GM12874 (cell line): Measurements from ENCODE around the gene FRY.

Experiments used
- TF ChIP-seq, protein P1 (sequence below): IDR thresholded peaks from 2 replicates; pipeline ENCODE4 v1.5.1; 2011; ENCODE audit warnings: low read depth, mild to moderate bottlenecking, control low read depth, low read length, moderate library complexity; ENCODE audit not compliant: insufficient read depth

FRY gene

DNA sequence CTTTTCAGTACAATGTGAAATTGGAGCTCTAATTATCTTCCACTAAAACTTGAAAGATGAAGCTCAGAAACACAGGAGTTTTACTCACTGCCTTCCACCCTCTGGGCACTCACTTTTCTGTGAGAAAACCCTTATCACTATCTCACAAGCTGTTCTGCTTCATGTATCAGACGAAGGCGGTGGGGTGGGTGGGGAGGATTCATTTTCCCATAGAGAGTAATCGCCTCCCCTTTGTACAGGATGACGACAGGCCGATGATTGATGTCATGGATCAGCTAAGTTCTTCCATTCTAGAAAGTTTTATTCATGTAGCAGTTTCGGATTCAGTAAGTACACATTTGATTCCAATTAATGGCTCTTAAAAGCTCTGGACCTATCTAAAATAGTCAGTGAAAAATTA lies 143.7 kb downstream of the FRY start:
- TF ChIP-seq, protein P1, sequence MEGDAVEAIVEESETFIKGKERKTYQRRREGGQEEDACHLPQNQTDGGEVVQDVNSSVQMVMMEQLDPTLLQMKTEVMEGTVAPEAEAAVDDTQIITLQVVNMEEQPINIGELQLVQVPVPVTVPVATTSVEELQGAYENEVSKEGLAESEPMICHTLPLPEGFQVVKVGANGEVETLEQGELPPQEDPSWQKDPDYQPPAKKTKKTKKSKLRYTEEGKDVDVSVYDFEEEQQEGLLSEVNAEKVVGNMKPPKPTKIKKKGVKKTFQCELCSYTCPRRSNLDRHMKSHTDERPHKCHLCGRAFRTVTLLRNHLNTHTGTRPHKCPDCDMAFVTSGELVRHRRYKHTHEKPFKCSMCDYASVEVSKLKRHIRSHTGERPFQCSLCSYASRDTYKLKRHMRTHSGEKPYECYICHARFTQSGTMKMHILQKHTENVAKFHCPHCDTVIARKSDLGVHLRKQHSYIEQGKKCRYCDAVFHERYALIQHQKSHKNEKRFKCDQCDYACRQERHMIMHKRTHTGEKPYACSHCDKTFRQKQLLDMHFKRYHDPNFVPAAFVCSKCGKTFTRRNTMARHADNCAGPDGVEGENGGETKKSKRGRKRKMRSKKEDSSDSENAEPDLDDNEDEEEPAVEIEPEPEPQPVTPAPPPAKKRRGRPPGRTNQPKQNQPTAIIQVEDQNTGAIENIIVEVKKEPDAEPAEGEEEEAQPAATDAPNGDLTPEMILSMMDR, result no peak

DNA sequence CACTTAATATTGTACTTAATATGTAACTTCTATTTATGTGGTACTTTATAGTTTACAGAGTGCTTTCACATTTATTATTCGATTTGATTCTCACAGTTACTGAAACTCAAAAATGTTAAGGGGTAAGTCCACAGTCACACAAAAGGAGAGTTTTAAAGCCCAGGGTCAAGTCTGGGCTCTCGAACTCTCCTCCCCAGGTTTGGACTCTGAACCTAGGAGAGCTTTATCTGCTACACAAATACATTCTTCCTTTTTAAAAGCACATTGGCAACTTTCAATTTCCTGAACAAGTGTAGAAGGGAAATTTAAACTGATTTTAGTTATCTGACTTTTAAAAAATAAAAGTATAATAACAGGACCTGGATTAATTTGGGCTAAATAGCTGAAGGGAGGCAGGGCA lies 144.4 kb downstream of the FRY start:
- TF ChIP-seq, protein P1, result no peak

DNA sequence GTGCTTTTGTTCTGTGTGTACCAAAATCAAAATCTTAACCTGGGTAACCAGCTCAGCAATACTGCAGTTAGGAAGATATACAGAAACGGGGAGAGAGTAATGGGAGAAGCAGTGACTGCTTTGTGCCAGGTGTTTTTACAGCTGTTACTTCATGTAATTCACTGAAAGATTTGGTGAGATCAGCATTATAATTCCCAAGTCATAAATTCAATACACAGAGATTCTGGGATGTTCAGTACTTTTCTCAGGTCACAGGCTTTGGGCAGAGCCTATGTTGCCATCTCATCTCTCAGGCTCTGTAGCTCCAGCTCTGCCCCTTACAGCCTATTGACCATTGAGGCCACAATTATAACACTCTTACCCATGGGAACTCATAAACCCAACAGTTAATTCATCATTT lies 145.1 kb downstream of the FRY start:
- TF ChIP-seq, protein P1, result no peak

DNA sequence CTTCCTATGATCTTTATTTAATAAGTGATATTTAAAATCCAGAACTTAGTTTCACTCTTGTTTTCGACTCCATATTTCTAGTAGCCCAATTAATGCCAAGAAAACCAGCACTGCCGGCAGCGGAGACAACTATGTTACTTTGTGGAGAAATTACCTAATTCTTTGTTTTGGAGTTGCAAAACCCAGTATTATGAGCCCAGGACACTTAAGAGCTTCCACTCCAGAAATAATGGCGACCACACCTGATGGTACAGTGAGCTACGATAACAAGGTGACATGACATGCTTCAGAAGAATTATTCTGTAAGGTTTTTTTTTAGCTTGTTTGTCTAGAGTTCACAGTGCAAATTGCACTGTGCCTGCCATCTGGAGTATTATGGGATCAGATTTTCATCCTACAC lies 147.2 kb downstream of the FRY start:
- TF ChIP-seq, protein P1, result no peak

DNA sequence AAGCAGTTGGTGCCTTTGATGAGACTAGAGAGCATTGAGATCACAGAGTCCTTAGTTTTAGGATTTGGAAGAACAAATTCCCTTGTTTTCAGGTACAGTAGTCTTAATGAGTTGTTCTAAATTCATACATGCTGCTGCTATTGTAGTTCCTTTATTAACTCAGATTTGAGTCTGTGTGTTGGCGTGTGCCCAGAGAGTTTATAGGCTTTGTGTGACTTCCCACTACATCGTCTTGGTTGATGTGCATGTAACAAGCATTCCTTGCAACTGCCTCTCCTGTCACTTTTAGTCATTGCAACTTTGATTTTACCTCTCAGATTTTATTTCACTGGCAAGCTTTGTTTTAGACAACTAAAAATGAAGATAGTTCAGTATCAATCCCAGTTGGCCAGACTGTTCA lies 148.1 kb downstream of the FRY start:
- TF ChIP-seq, protein P1, result no peak

DNA sequence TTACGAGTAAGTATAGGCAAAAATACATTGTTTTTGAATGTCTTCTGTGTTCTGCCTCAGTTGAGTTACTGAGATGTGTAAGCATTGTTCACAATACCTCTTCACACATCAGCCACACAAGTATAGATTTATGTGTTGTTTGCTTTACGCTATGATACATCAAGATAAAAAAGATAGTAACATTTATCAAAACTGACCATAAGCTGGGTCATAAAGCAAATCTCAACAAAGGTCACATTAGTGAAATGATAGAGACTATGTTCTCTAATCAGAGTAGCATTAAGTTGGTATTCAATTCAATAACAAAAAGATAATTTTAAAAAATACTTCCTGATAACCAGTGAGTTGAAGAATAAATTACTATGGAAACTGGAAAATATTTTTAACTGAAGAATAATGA lies 156.1 kb downstream of the FRY start:
- TF ChIP-seq, protein P1, result no peak

DNA sequence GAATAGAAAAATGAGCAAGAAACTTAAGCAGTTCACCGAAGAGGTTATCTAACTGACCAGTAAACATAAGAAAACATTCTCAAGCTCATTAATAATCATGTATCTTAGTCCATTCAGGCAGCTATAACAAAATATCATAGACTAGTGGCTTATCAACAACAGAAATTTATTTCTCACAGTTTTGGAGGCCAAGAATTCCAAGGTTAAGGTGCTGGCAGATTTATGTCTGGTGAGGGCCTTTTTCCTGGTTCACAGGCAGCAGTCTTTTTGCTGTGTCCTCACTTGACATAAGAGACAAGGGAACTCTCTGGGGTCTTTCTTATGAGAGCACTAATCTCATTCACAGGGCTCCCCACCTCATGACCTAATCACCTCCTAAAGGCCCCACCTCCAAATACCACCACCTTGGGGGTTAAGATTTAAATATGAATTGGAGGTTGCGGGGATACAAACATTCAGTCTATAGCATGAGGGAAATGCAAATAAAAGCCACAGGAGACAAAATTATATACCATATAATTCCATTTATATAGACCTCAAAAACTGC lies 160.0 kb downstream of the FRY start:
- TF ChIP-seq, protein P1, result no peak
